ENCODE results near the gene COLGALT1.
"Not testable (repeated sequence)": the region's sequence is repeated elsewhere in the genome, so short reads cannot be mapped to it uniquely, and the experiment has no call there.

Gene COLGALT1

DNA sequence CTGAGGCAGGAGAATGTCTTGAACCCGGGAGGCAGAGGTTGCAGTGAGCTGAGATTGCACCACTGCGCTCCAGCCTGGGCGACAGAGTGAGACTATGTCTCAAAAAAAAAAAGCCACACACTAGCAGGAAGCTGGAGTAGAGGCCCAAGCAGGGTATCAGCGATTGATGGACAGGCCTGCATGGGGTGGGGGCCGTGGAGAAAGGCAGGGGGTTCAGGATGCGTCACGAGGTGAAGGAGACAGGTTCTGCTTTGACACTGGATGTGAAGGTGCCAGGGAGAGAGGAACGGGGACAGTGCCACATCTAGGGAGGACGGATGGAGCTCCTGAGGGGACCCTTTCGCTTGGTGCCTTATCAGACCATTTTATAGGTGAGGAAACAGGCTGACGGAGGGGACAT lies 7.1 kb downstream of the COLGALT1 start:
- no peak for DNase-seq

DNA sequence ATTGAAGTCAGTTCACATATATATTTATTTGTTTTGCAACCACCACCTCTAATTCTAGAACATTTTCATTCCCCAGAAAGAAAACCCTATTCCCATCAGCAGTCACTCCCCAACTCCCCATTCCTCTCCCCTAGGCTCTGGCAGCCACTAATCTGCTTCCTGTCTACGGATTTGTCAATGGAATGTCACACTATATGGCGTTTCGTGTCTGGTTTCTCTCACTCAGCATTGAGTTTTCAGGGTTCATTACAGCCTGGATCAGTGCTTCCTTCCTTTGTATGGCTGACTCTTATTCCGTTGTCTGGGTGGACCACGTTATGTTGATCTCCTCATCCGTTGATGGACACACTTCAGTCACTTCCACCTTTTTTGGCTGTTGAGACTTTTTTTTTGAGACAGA lies 9.3 kb downstream of the COLGALT1 start:
- no peak for DNase-seq

DNA sequence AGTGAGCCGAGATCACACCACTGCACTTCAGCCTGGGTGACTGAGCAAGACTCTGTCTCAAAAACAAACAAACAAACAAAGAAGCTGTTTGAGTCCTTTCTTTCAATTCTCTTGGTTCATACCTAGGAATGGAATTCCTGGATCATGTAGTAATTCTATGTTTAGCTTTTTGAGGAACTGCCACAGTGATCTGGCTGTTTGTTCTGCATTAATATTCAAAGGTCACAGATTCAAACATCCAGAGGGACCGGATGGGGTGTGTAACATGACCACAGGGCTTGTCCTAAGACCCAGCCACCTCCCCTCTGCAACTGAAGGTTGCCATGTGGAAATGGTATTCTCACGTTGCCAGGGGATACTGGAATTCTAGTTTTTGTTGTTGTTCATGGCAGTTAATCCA lies 10.2 kb downstream of the COLGALT1 start:
- no peak for DNase-seq

DNA sequence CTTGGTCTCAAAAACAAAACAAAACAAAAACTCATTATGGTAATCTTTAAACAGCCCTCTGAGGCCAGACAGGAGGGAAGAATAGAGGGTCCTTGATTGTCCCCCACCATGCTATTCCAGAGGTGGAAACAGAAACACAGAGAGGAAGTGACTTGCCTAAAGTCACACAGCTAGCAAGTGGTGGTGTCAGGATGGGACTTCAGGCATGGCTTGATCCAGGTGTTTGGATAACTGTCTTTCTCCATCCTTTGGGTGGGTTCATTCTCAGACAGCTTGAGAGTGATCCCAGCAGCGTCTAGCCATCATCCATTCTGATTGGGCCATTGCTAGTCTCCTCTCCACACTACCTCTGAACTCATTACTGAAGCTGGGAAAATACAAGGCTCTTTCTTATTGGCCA lies 12.5 kb downstream of the COLGALT1 start:
- no peak for DNase-seq

DNA sequence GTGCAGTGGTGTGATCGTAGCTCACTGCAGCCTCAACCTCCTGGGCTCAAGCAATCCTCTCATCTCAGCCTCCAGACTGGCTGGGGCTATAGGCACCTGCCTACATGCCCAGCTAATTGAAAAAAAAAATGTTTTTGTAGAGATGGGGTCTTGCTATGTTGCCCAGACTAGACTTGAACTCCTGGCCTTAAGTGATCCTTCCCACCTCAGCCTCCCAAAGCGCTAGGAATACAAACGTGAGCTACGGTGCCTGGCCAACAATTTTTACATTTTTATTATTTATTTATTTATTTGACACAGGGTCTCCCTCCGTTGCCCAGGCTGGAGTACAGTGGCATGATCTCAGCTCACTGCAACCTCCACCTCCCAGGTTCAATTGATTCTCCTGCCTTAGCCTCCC lies 14.8 kb downstream of the COLGALT1 start:
- not testable (repeated sequence) for DNase-seq

DNA sequence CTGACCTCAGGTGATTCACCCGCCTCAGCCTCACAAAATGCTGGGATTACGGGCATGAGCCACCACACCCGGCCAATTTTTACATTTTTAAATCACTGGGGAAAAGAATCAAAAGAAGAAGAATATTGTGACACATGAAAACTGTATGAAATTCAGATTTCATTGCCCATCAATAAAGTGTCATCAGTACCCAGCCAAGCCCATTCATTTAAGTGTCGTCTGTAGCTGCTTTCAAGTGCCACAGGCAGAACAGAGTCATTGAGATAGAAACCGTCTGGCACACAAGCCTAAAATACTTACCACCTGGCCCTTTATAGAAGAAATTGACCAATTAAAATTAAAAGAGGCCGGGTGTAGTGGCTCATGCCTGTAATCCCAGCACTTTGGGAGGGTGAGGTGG lies 15.3 kb downstream of the COLGALT1 start:
- no peak for DNase-seq

DNA sequence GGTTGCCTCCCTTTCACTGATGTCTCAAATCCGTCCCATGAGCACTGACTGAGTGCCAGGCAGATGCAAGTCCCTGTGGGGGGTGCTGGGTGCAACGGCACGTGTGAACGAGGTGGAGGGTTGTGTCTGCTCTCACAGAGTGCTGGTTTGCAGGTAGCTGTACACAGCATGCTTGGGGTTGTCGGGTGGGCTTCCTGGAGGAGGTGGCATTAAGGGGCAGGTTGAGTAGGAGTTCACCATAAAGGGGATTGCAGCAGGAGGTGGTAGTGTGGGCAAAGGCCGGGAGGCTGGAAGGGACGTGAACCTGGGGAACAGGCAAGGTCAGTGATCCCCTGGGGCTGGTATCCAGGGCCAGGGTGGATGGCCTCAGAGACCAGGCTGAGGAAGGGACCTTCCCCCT lies 17.2 kb downstream of the COLGALT1 start:
- no peak for DNase-seq

DNA sequence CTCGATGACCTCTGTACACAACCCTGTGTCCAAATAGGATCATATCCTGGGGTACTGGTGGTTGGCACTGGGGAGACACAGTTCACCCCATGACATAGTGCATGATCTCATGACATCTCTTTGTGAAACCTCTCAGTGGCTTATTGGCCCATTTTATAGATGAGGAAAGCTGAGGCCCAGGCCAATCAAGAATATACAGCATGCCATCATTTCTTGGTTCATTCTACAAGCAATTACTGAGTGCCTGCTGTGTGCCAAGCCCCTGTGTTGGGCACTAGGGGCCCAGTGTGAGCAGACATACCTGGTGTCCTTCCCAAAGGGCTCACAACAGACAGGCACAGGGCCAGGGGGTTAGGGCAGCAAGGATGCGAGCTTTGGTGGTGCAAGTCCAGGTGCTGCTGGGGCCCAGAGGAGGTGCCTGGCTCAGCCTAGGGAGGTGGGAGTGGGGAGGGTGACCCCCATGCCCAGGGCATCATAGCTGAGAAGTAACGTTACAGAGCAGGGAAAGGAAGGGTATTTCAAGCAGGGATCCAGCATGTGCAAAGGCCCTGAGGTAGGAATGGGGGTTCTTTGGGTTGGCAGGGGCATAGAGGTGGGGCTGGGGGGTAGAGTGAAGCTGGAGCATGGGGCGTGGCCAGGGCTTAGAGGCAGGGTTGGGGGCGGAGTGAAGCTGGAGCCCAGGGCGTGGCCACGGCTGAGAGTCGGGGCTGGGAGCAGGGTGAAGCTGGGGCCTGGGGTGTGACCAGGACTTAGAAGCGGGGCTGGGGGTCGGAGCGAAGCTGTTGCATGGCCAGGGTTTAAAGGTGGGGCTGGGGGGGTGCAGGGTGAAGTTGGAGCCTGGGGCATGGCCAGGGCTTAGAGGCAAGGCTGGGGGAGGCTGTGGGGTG lies 20.7 kb downstream of the COLGALT1 start:
- DNase-seq: no peak

DNA sequence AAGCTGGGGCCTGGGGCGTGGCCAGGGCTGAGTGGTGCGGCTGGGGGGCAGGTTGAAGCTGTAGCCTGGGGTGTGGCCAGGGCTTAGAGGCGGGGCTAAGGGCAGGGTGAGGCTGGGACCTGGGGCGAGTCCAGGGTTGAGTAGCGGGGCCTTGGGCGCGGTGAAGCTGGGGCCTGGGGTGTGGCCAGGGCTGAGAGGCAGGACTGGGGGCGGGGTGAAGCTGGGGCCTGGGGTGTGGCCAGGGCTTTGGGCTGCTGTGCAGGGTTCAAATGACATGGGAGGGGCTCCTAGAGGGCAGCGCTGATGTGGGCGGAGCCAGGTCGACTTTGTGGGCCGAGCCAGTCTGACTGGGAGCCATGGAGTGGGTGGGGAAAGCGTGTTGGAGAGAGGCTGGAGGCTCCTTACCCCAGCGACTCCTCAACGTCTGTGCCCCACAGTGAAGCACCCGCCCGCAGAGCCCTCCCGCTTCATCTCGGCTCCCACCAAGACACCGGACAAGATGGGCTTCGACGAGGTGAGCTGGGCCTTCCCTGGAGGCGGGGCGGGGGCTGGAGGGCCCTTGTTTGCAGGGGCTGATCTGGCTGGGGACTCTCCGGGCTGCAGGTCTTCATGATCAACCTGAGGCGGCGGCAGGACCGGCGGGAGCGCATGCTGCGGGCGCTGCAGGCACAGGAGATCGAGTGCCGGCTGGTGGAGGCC lies 21.5 kb downstream of the COLGALT1 start:
- DNase-seq: no peak

DNA sequence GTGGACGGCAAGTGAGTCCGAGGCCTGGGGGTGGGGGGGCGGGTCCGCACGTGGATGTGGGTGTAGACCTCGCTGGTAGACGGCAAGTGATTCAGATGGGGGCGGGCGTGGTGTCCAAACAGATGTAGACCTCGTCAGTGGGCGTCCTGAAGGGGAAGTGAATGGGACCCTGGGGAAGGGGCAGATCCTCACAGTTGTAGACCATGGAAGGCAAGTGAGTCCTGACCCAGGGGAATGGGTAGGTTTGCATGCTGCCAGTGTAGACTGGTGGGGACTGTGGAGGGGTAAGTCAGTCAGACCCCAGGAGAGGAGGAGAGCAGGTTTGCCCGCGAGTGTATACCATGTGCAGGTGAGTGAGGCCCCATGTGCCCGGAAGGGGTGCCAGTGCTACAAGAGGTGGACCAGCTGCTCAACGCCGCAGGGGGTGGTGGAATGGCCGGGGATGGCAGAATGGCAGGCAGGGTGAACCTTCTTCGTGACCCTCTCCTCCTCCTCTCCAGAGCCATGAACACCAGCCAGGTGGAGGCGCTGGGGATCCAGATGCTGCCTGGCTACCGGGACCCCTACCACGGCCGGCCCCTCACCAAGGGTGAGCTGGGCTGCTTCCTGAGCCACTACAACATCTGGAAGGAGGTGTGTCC lies 22.1 kb downstream of the COLGALT1 start:
- no peak for DNase-seq

DNA sequence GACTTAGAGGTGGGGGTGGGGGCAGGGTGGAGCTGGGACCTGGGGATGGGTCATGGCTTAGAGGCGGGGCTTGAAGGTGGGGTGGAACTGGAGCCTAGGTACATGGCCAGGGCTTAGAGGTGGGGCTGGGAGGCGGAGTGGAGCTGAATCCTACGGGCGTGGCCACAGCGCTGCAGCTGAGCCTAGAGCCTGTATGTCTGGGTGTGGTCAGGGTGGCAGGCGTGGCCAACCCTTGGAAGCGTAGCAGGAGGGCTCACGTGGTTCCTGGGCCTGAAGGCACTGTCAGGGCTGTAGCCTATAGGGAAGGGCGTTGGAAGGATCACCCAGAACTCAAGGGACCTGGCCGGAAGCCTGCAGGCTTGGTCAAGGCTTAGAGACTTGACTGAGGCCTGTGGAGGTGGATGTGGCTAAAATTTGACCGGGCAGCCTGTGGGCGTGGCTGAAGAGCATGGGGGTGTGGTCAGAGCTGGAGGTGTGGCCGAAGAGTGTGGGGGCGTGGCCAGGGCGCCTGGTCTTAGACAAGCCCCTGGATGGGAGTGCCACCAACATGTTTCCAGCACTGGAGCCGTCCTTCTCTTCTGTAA lies 24.3 kb downstream of the COLGALT1 start:
- no peak for DNase-seq

DNA sequence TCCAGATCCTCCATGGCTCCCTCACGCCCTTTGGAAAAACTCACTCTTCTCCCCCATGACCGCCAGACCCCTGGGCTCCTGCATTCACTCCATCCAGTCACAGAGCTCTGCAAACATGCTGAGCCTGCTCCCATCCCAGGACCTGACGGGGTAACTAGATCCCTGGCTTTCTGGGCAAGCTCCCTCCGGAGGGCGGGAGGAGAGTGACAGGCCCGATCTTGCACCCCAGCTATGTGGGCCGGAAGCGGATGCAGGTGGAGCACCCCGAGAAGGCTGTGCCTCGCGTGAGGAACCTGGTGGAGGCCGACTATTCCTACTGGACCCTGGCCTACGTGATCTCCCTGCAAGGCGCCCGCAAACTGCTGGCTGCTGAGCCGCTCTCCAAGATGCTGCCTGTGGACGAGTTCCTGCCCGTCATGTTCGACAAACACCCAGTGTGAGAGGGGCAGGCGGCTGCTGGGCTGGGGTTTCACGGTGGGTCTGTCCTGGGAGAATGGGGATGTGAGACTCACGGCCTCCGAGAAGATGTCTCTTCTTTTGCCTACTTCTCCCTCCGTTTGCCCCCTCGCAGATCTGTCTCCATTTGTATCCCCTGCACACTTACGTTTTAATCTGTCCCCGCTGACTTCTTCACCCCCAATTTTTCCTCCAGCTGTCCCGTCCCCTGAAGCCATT lies 25.2 kb downstream of the COLGALT1 start:
- no peak for DNase-seq

DNA sequence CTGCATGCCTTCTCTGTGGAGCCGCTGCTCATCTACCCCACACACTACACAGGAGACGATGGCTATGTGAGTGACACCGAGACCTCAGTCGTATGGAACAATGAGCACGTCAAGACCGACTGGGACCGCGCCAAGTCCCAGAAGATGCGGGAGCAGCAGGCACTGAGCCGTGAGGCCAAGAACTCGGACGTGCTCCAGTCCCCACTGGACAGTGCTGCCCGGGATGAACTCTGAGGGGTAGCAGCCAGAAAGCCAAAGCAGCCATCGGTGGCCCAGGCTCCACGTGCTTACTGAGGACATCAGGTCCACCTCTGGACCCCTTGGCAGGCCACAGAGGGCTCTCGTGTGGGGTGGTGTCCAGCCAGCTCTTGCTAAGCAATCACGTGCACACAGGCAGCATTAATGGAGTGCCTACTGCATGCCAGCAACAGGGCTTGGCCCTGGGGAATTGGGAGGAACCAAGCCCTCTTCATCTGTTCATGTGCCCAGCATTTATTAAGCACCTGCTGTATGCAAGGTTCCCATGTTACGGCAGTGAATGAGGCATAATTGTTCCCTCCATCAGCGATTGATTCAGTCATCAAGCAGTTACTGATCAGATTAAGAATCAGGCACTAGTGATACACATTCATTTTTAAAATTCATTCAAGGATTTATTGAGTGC lies 25.9 kb downstream of the COLGALT1 start:
- DNase-seq: no peak

DNA sequence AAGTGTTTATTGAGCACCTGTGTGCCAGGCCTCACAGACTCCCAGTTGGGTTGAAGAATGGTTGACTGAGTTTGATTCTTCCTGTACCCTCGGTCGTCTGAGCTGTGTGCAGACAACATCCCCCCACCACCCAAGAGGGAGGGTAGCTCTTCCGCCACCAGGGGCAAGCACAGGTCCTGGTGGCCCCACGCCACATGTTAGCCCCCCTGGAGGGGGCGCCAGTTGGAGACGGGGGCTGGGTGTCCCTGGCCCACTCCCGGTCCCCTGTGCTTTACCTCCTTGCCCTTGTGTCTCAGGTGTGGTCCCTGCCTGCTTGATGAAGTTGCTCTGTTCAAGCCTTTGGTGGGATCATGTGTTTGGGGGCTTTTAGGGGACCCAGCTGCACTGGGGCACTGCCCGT lies 27.2 kb downstream of the COLGALT1 start:
- DNase-seq: no peak

DNA sequence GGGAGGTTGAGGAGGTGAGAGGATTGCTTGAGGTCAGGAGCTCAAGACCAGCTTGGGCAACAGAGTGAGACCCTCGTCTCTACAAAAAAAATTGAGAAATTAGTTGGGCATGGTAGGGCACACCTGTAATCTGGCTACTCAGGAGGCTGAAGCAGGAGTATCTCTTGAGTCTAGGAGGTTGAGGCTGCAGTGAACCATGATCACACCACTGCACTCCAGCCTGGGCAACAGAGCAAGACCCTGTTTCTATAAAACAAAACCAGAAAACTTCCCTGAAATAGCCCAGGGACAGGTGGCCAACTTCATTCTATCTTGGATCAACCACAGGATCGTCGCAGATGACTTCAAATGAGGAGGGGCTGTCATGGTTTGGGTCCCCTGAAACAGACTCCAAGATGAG lies 28.7 kb downstream of the COLGALT1 start:
- DNase-seq: no peak

DNA sequence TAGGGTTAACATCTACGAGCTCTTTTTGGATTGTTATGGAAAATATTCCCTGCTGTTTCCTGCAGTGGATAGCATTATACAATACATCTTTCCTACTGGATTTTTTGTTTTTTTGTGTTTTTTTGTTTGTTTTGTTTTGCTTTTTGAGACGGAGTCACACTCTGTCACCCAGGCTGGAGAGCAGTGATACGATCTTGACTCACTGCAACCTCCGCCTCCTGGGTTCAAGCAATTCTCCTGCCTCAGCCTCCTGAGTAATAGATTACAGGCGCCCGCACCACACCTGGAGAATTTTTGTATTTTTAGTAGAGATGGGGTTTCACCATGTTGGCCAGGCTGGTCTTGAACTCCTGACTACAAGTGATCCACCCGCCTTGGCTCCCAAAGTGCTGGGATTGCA lies 29.9 kb downstream of the COLGALT1 start:
- DNase-seq: not testable (repeated sequence)

DNA sequence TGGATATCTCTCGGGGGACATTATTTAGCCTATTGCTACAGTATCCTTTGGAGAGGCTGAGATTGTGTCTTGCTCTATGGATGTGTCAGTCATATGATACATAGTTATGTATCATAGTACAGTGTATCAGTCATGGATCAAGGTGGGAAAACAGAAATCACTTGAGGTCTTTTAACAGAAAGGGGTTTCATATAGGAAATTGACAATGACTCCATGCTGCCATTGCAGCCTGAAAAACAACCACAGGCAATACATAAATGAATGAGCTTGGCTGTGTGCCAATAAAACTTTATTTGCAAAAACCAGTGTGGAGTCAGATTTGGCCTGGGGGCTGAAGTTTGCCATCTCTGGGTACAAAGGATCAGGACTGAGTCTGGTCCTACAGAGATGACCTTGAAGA lies 35.4 kb downstream of the COLGALT1 start:
- no peak for DNase-seq

DNA sequence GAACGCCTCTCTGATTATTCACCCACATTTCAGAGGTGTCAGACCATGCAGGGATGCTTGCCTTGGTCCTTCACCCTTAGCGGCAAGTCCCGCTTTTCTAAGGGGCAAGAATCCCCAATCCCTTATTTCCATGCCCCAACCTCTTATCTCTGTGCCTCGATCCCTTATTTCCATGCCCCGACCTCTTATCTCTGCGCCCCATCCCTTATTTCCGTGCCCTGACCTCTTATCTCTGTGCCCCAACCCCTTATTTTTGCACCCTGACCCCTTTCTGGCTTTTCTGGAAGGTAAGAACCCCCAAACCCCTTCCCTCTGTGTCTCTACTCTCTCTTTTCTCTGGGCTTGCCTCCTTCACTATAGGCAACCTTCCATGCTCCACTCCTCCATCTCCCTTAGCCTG lies 38.8 kb downstream of the COLGALT1 start:
- not testable (repeated sequence) for DNase-seq

DNA sequence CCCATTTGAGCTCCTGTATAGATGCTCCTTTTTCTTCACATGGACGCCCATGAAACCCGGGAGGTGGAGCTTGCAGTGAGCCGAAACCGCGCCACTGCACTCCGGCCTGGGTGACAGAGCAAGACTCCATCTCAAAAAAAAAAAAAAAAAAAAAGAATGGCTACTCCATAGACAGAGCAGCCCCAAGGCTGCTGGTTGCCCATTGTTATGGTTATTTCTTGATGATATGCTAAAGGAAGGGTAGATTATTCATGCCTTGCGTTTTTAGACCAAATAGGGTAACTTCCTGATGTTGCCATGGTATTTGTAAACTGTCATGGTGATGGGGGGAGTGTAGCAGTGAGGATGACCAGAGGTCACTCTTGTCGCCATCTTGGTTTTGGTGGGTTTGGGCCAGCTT lies 42.6 kb downstream of the COLGALT1 start:
- DNase-seq: not testable (repeated sequence)

DNA sequence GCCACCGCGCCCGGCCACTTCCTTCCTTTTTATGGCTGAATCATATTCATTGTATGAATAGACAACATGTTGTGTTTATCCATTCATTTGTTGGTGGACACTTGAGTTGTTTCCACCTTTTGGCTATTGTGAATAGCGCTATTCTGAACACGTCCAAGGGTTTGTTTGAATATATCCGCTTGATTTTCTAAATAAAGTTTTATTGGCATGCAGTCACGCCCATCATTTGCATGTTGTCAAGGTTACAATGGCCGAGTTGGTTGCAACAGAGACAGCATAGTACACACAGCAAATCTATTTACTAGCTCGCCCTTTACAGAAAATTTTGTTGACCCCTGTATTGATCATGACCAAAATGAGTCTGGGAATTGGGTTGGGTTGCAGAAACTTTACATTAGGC lies 43.5 kb downstream of the COLGALT1 start:
- DNase-seq: no peak

DNA sequence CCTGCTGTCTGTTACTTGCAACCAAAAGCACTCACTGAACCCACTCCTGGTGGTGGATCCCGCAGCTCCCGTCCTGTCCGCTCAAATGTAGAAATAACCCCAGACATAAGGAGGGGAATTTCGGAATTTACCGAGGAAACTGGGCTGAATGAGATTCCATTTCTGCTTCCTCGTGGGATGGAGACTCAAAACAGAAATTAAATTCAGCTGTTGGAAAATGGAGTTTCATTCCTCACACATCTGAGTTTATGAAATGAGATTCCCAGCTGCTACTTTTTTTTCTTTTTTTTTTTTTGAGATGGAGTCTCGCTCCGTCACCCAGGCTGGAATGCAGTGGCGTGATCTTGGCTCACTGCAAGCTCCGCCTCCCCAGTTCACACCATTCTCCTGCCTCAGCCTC lies 44.3 kb downstream of the COLGALT1 start:
- DNase-seq: no peak

DNA sequence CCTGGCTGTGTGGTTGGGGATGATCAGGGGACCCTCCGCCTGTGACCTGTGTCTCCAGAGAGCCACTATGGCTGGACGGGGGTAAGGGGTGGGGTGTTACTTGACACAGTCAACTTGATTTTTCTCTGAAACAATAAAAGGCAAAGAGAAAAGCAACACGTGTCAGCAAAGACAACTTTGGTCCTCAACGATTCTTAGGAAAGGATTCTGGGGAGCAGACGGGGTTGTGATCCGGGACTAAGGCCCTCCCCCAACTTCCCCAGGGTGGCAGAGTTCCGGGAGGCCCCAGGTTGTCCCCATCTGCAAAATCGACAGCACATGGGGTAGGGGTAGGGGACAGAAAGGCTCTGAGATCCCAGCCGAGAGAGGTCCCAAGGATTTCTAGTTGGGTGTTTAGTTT lies 46.2 kb downstream of the COLGALT1 start:
- DNase-seq: no peak
